Measurements from ENCODE around the gene GJC1.

GRCh38 chr17:44757045-44757917, 72.8 kb downstream of the GJC1 start:
- TF ChIP-seq CTCF (IDR thresholded peaks at IDR 0.05): no peak
- TF ChIP-seq POLR2A (IDR thresholded peaks at IDR 0.05): no peak
